Gastroesophageal sphincter (tissue), 4 donors: ENCODE data around the gene SLC66A1. TPM values are rescaled to one million over a fixed set of nuclear protein-coding genes. Genes with fewer than 3 reads are reported as not detected.

Experiments
- ATAC-seq: fragments of 150-250 bp; one replicate; pipeline ENCODE4 v1.9.1; 2016; ENCODE audit warnings: mild to moderate bottlenecking, moderate library complexity
- H3K27ac ChIP-seq, 4 donors: fragments of 200-600 bp; sonication (generic) in 3 of 4; 1 replicate in 3 of 4; 2 replicates in 1 of 4; pipeline ENCODE4 v1.5.1; 2016 to 2019
- H3K27me3 ChIP-seq: fragments of 200-600 bp; sonication (generic); one replicate; pipeline ENCODE4 v1.5.1; 2019
- H3K36me3 ChIP-seq, 2 donors: fragments of 200-600 bp; sonication (generic); one replicate each; pipeline ENCODE4 v1.5.1; 2019; ENCODE audit warnings: control low read depth in 1 of 2
- H3K4me1 ChIP-seq, 3 donors: fragments of 200-600 bp; sonication (generic); 1 replicate in 2 of 3; 2 replicates in 1 of 3; pipeline ENCODE4 v1.5.1; 2016 to 2019; ENCODE audit warnings: control low read depth in 2 of 3
- H3K4me3 ChIP-seq, 2 donors: fragments of 200-600 bp; sonication (generic); one replicate each; pipeline ENCODE4 v1.5.1; 2019; ENCODE audit warnings: mild to moderate bottlenecking in 1 of 2, moderate library complexity in 1 of 2
- H3K9me3 ChIP-seq, 3 donors: fragments of 200-600 bp; sonication (generic); one replicate each; pipeline ENCODE4 v1.5.1; 2017 to 2019; ENCODE audit warnings: control low read depth in 2 of 3
- CTCF ChIP-seq, 4 experiments: fragments of 200-600 bp in 2 of 4; fragments of 450-650 bp in 2 of 4; sonication (generic) in 1 of 4; IDR thresholded peaks; one replicate each; pipeline ENCODE4 v1.5.1; 2017 to 2019; ENCODE audit warnings: antibody characterized with exemption in 4 of 4, mild to moderate bottlenecking in 2 of 4, moderate library complexity in 2 of 4
- EP300 ChIP-seq: sonication (generic); formaldehyde crosslinking; IDR thresholded peaks from one replicate; pipeline ENCODE4 v1.6.1; 2017; ENCODE audit warnings: antibody characterized with exemption, mild to moderate bottlenecking
- POLR2A ChIP-seq, 2 donors: fragments of 450-650 bp; IDR thresholded peaks; one replicate each; pipeline ENCODE4 v1.6.1; 2017; ENCODE audit warnings: antibody characterized with exemption in 2 of 2, mild to moderate bottlenecking in 2 of 2, moderate library complexity in 1 of 2
- POLR2AphosphoS5 ChIP-seq: sonication (generic); formaldehyde crosslinking; IDR thresholded peaks from one replicate; pipeline ENCODE4 v1.6.1; 2017; ENCODE audit warnings: antibody characterized with exemption
- WGBS, 2 donors: methylation state at CpG; one replicate each; pipeline ENCODE4 v1.1.5; 2018; ENCODE audit warnings: low coverage in 1 of 2; 5-methylcytosine and 5-hydroxymethylcytosine counted together
- total RNA-seq, 4 donors: library from RNA; depleted of rRNA; stranded (reverse); fragments of >200 nt; gene quantifications; one replicate each; pipeline ENCODE4 v1.1.0, GENCODE V29; 2016

Gene SLC66A1
- total RNA-seq, 4 donors from 2014 or later = 8.1 to 12.3 (median 11.7) TPM

DNA sequence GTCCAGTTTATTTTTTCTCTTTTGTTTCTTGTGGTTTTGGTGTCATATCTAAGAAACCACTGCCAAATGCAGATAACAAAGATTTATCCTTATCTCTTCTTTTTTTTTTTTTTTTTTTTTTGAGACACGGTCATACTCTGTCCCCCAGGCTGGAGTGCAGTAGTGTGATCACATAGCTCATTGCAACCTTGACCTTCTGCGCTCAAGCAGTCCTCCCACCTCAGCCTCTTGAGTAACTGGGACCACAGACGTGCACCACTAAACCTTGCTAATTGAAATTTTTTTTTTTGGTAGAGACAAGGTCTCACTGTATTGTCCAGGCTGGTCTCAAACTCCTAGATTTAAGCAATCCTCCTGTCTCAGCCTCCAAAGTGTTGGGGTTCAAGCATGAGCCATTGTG is 8.9 kb downstream of the SLC66A1 start:
- Histone ChIP-seq H3K4me1 (peaks cover 0 to 10% (median 0%) of the 10 kb centered on the region in 3 donors), H3K27ac (no peak overlapping the region), H3K4me3 (no peak overlapping the region), H3K36me3 (peaks cover 0 to 68% of the 10 kb centered on the region in 2 donors), H3K9me3 (no peaks in the 10 kb centered on the region), H3K27me3 (no peaks in the 10 kb centered on the region)
- WGBS, 2 donors = 69 to 96% methylated on average over 3 of the region's 3 CpGs
- ATAC-seq = no peak
- TF ChIP-seq POLR2A (IDR thresholded peaks at IDR 0.05) (no peak), POLR2AphosphoS5 (no peak), CTCF (IDR thresholded peaks at IDR 0.05) (no peak), EP300 (no peak)

DNA sequence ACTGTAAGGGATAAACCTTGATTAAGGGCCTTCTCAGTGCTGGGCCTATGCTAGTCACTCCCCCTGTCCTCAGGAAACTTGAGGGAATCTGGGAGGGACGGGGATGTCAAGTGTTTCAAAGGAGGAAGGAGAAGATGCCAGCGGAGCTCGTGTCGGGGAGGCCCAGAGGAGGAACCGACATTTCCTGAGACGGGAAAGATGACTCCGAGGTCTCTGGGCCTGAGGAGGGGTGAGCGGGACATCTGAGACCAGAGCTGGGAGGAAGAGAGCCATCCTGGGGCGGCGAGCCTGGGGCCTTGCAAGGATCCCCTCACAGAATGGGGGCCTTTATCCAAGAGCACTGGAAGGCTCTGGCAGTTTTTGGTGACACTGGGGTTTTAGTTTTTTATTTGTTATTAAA is 10.4 kb downstream of the SLC66A1 start:
- 75 to 80% methylated on average over 1 to 10 of the region's 10 CpGs for WGBS, 2 donors
- H3K4me3 ChIP-seq = no peak overlapping the region
- H3K9me3 ChIP-seq = no peaks in the 10 kb centered on the region
- TF ChIP-seq POLR2AphosphoS5 = no peak
- no peak for TF ChIP-seq POLR2A (IDR thresholded peaks at IDR 0.05)
- TF ChIP-seq EP300 = no peak
- TF ChIP-seq CTCF (IDR thresholded peaks at IDR 0.05) = no peak
- no peak for ATAC-seq
- no peak overlapping the region for H3K27ac ChIP-seq
- no peaks in the 10 kb centered on the region for H3K27me3 ChIP-seq
- H3K4me1 ChIP-seq = peaks cover 0 to 3% (median 0%) of the 10 kb centered on the region in 3 donors
- peaks cover 0 to 78% of the 10 kb centered on the region in 2 donors for H3K36me3 ChIP-seq

GRCh38 chr1:19323987-19324664 is 12.0 kb downstream of the SLC66A1 start:
- no peak for ATAC-seq
- WGBS, 2 donors = no CpG with 5 or more reads among the region's 23 CpGs
- Histone ChIP-seq H3K9me3 (no peaks in the 10 kb centered on the region), H3K4me3 (no peak overlapping the region), H3K27me3 (no peaks in the 10 kb centered on the region), H3K4me1 (no peaks in the 10 kb centered on the region), H3K27ac (no peak overlapping the region), H3K36me3 (peaks cover 0 to 78% of the 10 kb centered on the region in 2 donors)
- TF ChIP-seq EP300 (no peak), POLR2AphosphoS5 (no peak), CTCF (IDR thresholded peaks at IDR 0.05) (no peak), POLR2A (IDR thresholded peaks at IDR 0.05) (no peak)

DNA sequence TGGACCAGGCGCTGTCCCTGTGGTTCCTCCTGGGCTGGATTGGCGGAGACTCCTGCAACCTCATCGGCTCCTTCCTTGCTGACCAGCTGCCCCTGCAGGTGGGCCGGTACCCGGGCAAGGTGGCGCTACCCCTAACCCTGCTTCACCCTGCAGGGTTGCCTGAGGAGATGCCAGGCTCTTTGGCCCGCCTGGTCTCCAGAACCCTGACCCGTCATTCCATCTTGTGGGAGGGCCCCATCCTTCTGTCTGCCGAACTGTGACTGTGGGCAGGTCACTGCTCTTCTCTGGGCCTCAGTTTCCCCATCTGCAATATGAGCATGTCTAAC is 12.5 kb downstream of the SLC66A1 start:
- Histone ChIP-seq H3K9me3 (no peaks in the 10 kb centered on the region), H3K27me3 (no peaks in the 10 kb centered on the region), H3K36me3 (peaks cover 0 to 80% of the 10 kb centered on the region in 2 donors), H3K4me3 (no peak overlapping the region), H3K4me1 (no peaks in the 10 kb centered on the region), H3K27ac (no peak overlapping the region)
- ATAC-seq = no peak
- TF ChIP-seq CTCF (IDR thresholded peaks at IDR 0.05) = no peak
- no peak for TF ChIP-seq POLR2A (IDR thresholded peaks at IDR 0.05)
- TF ChIP-seq EP300 = no peak
- no peak for TF ChIP-seq POLR2AphosphoS5
- WGBS, 2 donors = no CpG with 5 or more reads among the region's 9 CpGs

DNA sequence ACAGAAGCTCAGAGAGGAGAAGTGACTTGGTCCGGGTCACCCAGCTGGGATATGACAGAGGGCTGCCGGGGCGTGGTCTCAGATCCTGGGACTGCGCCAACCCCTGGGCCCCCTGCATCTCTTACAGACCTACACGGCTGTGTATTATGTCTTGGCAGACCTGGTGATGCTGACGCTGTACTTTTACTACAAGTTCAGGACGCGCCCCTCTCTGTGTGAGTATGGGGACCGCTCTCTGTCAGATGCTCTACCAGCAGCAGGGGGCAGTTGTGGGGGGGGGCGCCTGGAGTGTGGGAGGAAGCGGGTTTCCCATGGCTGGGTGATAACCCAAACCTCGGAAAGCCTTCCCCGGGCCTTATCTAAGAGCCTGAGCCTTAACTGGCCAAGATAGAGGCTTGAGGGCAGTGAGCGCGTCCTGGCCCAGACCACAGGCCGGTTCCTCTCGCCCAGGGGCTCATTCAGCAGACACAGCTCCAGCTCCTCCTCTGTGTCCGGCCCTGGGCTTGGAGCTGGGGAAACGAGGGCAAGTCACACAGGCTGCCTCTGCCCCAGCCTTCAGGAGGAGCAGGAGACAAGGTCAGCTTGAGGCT is 13.3 kb downstream of the SLC66A1 start:
- TF ChIP-seq POLR2A (IDR thresholded peaks at IDR 0.05) (no peak), EP300 (no peak), POLR2AphosphoS5 (no peak), CTCF (IDR thresholded peaks at IDR 0.05) (no peak)
- Histone ChIP-seq H3K27me3 (no peaks in the 10 kb centered on the region), H3K36me3 (peaks cover 0 to 88% of the 10 kb centered on the region in 2 donors), H3K9me3 (no peaks in the 10 kb centered on the region), H3K4me3 (no peak overlapping the region), H3K4me1 (no peaks in the 10 kb centered on the region), H3K27ac (no peak overlapping the region)
- 79% methylated on average over 6 of the region's 19 CpGs; no CpG with 5 or more reads in 1 of the 2 donors for WGBS, 2 donors
- no peak for ATAC-seq
